Forelimb muscle (tissue), 1 donor: ENCODE data around the gene RNASE11. TPM values are rescaled to one million over a fixed set of nuclear protein-coding genes. Genes with fewer than 3 reads are reported as not detected.
"Not testable (repeated sequence)": the region's sequence is repeated elsewhere in the genome, so short reads cannot be mapped to it uniquely, and the experiment has no call there.

Source experiments
- DNase-seq: peaks from one replicate; pipeline ENCODE4 v3.0.0-alpha.2; 2013; ENCODE audit warnings: low read depth
- polyA plus RNA-seq: library from polyadenylated mRNA; unstranded; fragments of 120-200 nt; gene quantifications from one replicate; pipeline ENCODE4 v1.2.1, GENCODE V29; 2013; ENCODE audit not compliant: insufficient read length

RNASE11 gene
- polyA plus RNA-seq, 1 donor: not detected

DNA sequence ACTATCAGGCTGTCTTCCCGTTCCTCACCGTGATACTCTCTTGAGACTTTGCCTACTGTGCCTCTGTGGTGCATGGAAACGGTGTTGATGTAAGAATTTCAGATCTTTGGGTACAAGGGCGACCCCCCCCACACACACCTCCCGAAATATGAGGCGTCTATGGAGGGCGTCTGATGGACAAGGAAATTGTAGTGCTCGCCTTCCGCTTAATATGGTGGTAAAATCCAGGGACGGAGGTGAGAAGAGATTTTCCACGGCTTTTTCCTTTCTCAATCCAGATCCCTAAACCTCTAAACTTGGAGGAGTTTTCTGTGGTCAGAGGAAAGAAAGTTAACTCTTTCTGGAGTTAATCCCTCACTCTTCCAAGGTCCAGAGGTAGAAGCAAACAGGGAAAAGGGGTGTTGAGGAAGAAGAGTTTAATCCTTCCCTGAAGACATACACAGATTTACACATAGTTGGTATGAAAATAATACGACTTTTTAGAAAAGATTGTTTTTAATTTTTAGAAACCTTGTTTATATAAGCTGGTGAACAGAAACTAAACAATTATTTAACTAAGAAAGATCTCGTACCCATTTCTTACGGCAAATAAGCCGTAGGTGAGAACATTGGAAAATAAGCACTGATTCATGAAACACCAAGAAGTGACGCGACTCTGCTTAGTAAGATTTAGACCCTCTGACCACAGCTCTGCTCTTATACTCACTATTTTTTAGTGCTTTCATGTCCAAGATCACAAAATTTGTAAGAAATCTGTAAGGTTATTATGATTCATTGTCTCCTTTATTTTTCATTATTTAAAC, 26.4 kb upstream of the RNASE11 start:
- no peak for DNase-seq

GRCh38 chr14:20613094-20614037, 25.6 kb upstream of the RNASE11 start:
- peak; percentile 80 for DNase-seq

GRCh38 chr14:20612403-20612802, 24.6 kb upstream of the RNASE11 start:
- no peak for DNase-seq

- no peak for DNase-seq
These were observed 23.5 kb upstream of the RNASE11 start for GRCh38 chr14:20611277-20611676.

GRCh38 chr14:20610002-20610765, 22.4 kb upstream of the RNASE11 start:
- DNase-seq: no peak

GRCh38 chr14:20609215-20610001, 21.6 kb upstream of the RNASE11 start:
- DNase-seq: peak; percentile 78

DNA sequence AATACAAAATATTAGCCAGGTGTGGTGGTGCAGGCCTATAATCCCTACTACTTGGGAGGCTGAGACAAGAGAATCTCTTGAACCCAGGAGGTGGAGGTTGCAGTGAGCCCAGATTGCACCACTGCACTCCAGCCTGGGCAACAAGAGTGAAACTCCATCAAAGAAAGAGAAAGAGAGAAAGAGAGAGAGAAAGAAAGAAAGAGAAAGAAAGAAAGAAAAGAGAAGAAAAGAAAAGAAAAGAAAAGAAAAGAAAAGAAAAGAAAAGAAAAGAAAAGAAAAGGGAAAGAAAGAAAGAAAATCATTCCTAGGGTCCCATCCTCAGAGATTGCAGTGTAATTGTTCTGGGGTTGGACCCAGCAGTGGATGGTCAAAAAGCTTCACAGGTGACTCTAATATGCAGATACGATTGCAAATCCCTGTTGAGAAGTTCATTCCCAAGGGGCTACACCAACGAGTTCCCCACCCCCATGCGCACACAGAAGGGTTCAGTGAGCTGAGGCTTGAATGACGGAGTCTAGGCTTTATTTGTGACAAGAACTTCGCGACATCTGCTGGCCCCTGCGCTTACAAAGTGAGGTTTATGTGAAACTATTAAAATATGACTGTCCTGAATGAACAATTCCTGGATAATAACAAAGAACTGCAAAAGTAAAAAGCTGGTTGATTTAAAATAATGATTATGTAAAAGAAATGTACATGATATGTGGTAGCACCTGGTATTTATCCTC, 20.7 kb upstream of the RNASE11 start:
- no peak for DNase-seq

DNA sequence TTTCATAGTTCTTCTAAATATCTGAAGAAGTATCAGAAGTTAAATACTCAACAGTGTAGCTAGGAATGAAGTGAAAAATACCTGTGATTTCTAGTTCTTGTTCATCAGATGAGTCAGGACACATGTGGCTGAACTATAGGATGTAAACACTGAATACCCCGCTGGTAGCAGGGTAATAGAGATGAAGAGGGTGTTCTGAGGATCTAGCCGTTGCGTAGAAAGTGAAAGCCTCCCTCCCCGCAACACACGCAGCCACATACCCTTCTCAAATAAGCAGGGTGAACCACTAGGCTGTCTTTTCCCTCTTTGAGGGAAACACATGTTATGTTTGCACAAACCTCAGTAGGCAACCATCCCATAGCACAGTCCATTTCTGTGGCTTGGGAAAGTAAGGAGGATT, 19.8 kb upstream of the RNASE11 start:
- no peak for DNase-seq

GRCh38 chr14:20606902-20607242, 19.1 kb upstream of the RNASE11 start:
- no peak for DNase-seq

- no peak for DNase-seq
These were observed 18.5 kb upstream of the RNASE11 start for GRCh38 chr14:20606190-20606901.

DNA sequence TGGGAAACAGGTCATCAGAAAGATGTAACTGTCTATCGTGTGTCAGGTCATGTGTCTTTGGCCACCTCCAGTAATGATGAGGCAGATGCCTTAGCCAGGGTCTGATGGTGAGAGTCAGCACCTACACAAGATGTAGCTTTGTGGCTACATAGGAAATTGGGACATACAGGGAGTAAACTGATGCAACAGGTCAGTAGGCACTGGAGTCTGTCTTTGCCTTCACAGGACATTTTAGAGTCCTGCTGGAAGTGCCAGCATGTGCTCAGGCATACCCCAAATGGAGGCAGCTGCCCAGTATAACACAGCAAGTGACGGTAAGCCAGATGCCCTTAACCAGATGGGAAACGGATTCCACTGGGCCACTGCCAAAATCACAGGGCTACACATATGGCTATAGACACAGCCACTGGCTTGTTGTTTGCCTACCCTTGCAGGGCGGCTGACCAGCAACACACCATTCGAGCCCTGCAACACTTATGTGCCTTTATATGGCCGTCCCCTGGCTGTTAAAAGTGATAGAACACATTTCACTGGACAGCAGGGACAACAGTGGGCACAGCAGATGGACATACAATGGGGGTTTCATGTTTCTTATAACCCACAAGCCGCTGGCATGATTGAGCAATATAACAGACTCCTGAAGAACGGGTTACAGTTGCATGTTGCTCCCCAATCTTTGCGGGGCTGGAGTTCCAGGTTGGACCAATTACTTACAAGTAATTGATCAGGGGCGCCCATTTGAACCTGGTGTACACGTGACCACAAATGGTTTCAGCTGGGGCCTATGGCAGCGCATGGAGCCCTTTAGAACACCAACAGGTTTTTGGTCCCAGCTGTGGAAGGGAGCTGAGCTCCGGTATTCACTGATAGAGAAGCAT, 16.3 kb upstream of the RNASE11 start:
- DNase-seq: no peak

- DNase-seq: no peak
These were observed 14.8 kb upstream of the RNASE11 start for GRCh38 chr14:20602583-20602982.

DNA sequence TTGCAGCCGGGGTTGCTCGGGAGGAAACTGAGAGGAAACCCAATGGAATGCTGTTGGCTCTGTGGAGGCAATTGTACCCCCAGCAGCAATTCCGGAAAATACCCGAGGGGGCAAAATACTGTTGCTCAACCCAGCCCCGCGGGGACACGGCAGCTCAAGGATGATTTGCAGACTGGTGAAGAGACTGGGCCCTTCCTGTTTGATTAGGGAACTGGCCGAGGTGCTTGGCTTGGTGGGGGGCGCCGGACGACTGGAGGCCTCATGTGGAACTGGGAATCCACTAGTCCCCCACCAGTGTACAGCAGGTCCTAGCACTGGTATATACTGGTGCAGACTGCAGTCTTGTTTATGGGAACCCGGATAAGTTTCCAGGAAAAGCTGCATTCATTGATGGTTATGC, 13.7 kb upstream of the RNASE11 start:
- DNase-seq: no peak

- no peak for DNase-seq
These were observed 9.3 kb upstream of the RNASE11 start for GRCh38 chr14:20597108-20597507.

DNA sequence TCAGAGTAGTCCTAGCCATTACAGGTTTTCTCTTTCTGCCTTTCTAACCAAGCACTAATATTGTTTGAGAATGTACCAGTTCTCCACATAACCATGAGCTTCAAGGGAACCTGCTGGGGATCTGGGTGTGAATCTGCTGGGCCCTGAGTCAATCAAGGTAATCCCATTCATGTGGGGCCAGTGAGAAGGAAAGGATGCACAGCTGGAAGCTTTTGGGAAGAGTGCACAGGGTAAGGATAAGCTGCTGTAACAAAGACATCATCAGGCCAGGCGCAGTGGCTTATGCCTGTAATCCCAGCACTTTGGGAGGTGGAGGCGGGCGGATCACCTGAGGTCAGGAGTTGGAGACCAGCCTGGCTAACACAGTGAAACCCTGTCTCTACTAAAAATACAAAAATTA, 7.9 kb upstream of the RNASE11 start:
- DNase-seq: not testable (repeated sequence)

DNA sequence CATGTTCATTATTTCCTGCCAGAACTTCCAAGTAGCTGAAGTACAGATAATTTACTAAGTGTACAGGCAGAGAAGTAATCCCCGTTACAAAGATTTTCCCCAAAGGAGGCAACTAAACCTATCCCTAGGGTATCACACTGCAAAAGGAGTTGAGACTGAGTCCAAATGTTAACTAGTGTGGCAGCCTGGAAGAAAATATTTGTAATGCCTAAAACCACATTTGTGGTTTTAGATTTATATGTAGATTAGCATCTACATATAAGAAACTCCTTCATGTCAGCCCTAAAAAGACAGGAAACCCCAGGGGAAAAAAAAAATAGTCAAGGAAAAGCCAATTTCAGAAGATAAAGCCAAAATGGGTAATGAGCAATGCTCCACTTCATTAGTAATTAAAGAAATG, 4.8 kb upstream of the RNASE11 start:
- DNase-seq: no peak

GRCh38 chr14:20591235-20591634, 3.4 kb upstream of the RNASE11 start, which contains the start of gene RNASE12:
Gene RNASE12 (minus strand): TSS chr14:20591376. CDS start chr14:20590723, 653 bp downstream.
- no peak for DNase-seq

- DNase-seq: no peak
These were observed 3.9 kb downstream of the RNASE11 start for GRCh38 chr14:20583908-20584307.

- no peak for DNase-seq
These were observed 4.7 kb downstream of the RNASE11 start for GRCh38 chr14:20583142-20583541.
